Ectodermal cell (in vitro differentiated cells): ENCODE measurements around the gene NPTXR. TPM values are rescaled to one million over a fixed set of nuclear protein-coding genes. Genes with fewer than 3 reads are reported as not detected.

Experiments
- H3K27ac ChIP-seq: 2 replicates; pipeline ENCODE4 v1.7.0; 2013; ENCODE audit warnings: mild to moderate bottlenecking, low read depth, low read length; ENCODE audit not compliant: insufficient read depth, poor library complexity, severe bottlenecking
- H3K27me3 ChIP-seq: 2 replicates; pipeline ENCODE4 v1.7.0; 2013; ENCODE audit warnings: mild to moderate bottlenecking, low read length; ENCODE audit not compliant: insufficient read depth, control insufficient read depth, poor library complexity, severe bottlenecking
- H3K36me3 ChIP-seq: one replicate; pipeline ENCODE4 v1.7.0; 2013; ENCODE audit warnings: low read length; ENCODE audit not compliant: control insufficient read depth, insufficient read depth
- H3K4me1 ChIP-seq: one replicate; pipeline ENCODE4 v1.7.0; 2013; ENCODE audit warnings: low read length; ENCODE audit not compliant: control insufficient read depth, insufficient read depth
- H3K4me3 ChIP-seq: 2 replicates; pipeline ENCODE4 v1.7.0; 2013; ENCODE audit warnings: low read depth, low read length, control low read depth; ENCODE audit not compliant: insufficient read depth
- H3K9me3 ChIP-seq: 2 replicates; pipeline ENCODE4 v1.7.0; 2013; ENCODE audit warnings: mild to moderate bottlenecking, low read length, moderate library complexity; ENCODE audit not compliant: control insufficient read depth
- WGBS, 2 experiments: methylation state at CpG; one replicate each; pipeline ENCODE4 v1.1.7; 2013; ENCODE audit warnings: missing lambda C conversion rate in 2 of 2; 5-methylcytosine and 5-hydroxymethylcytosine counted together
- polyA plus RNA-seq, 4 experiments: library from polyadenylated mRNA; stranded (reverse); fragments of 50-300 nt; gene quantifications; one replicate each; pipeline ENCODE4 v1.2.3, GENCODE V29; 2013

Gene NPTXR
- 3.9 TPM for polyA plus RNA-seq (2013, experiment 1 of 4)
- polyA plus RNA-seq (2013, experiment 2 of 4): 4.4 TPM
- 3.4 TPM for polyA plus RNA-seq (2013, experiment 3 of 4)
- polyA plus RNA-seq (2013, experiment 4 of 4): 3.9 TPM

DNA sequence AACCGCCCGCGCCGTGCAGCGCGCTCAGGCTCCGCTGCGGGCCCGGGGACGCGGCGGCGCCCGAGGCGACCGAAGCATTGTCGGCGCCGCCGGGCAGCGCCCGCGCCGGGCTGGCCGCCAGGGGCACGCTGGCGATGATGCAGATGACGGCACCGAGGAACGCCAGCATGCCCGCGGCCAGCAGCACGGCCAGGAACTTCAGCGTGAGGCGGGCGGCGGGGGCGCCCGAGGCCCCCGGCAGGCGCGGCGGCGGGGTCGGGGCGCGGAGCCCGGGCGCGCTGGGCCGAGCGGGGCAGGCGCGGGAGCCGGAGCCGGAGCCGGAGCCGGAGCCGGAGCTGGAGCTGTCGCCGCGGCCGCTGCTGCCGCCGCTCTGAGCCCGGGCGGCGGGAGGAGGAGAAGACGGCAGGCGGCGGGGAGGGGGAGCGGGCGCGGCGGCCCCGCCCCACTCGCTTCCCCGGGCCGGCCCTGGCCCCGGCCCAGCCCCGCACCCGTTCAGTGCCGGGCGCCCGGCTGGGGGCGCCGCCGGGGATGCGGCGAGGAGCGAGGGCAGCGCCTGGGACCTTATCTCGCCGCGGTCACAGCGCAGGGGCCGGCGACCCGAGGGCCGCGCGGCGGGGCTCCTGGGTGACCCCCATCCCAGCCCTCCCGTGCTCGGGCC, at the start of gene NPTXR:
Gene NPTXR (minus strand): TSS at position 372 of the 658 bp plus-strand sequence.
- H3K36me3 ChIP-seq: no peaks in the 10 kb centered on the region
- no peaks in the 10 kb centered on the region for H3K9me3 ChIP-seq
- 0 to 1% methylated on average over 105 of the region's 105 CpGs for WGBS, 2 experiments
- peak within 1 kb of the TSS; percentile 39 for H3K4me3 ChIP-seq
- peaks cover 60% of the 10 kb centered on the region for H3K27me3 ChIP-seq
- H3K27ac ChIP-seq: no peak within 1 kb of the TSS
- H3K4me1 ChIP-seq: no peaks in the 10 kb centered on the region

DNA sequence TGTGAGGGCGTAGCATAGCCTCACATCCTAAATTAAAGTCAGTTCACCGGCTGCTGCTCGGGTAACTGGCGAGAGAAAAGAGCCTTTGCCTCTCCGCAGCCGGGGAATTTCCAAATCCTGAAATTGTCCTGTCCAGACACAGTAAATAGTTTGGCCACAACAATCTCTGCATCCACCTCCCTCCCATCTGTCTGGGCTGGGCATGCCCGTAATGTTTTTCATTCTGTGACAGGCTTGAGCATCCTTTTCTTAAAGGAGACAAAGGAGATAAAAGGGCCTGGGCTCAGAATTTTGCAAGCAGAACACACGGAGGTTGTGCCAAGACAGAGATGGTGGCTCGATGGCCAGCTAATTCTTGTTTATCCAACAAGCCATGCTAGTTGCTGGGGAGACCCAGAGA, 47.4 kb upstream of the NPTXR start:
- Histone ChIP-seq H3K27me3 (no peaks in the 10 kb centered on the region), H3K36me3 (no peaks in the 10 kb centered on the region), H3K4me3 (no peak overlapping the region), H3K9me3 (no peaks in the 10 kb centered on the region), H3K27ac (no peak overlapping the region), H3K4me1 (no peaks in the 10 kb centered on the region)
- 78 to 83% methylated on average over 9 of the region's 9 CpGs for WGBS, 2 experiments

DNA sequence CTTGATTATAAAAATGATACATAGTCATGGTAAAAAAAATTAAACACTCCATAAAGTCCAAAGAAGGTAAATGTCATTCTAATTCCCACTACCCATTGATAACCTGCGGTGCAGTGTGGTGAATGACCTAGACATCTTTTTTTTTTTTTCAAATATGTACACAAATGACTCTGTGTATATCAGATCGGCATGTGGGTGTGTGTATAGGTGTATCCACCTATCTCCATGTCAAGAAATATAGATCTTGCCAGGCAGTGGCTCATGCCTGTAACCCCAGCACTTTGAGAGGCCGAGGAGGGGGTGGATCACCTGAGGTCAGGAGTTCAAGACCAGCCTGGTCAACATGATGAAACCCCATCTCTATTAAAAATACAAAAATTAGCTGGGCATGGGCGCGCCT, 46.5 kb upstream of the NPTXR start:
- H3K9me3 ChIP-seq: no peaks in the 10 kb centered on the region
- no peak overlapping the region for H3K4me3 ChIP-seq
- no peaks in the 10 kb centered on the region for H3K4me1 ChIP-seq
- 83 to 87% methylated on average over 3 to 5 of the region's 5 CpGs for WGBS, 2 experiments
- H3K27ac ChIP-seq: no peak overlapping the region
- no peaks in the 10 kb centered on the region for H3K36me3 ChIP-seq
- no peaks in the 10 kb centered on the region for H3K27me3 ChIP-seq

DNA sequence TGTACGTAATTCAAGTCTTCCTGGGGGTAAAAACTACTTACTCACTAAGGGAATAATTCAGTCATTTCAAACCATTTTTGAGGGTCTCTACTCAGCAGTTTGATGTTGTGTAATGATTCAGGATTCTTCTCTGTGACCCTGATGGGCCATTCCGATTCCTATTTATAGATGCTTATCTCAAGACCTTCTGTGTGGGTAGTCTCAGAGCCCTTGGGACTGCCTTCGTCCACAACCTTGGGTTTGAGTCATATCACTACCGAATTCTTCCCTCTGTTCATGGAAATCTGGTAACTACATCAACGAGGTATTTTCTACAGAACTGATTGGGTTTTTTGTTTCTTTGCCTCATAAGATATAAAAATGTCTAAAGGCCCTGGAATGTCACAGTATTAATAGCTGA, 42.5 kb upstream of the NPTXR start:
- Histone ChIP-seq H3K4me3 (no peak overlapping the region), H3K36me3 (no peaks in the 10 kb centered on the region), H3K27me3 (no peaks in the 10 kb centered on the region), H3K9me3 (no peaks in the 10 kb centered on the region), H3K27ac (no peak overlapping the region), H3K4me1 (no peaks in the 10 kb centered on the region)
- 81 to 92% methylated on average over 4 to 5 of the region's 5 CpGs for WGBS, 2 experiments

DNA sequence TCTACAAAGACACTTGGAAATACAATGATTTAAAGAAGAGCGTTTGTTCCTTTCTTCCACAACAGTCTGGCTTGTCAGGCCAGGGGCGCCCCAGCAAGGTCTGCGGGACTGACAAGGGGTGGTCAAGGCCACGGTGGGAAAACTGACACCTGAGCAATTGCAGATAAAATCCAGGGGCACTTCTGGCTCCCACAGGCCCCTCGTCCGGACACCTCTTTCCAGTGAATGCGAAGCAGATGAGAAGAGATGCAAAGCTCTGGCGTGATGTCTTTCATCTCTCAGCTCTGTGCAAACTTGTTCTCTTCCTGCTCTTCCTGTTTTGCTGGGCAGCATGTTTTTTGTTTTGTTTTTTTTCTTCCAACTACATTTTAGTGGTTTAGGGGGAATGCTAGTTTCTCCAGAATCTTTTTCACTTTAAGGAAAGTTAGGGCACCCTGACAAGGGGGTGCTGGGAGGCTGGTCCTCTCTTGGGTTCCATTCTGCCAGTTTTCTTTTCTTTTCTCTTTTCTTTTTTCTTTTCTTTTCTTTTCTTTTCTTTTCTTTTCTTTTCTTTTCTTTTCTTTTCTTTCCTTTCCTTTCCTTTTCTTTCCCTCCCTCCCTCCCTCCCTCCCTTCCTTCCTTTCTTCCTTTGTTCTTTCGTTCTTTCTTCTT, 39.3 kb upstream of the NPTXR start:
- Histone ChIP-seq H3K36me3 (no peaks in the 10 kb centered on the region), H3K9me3 (no peaks in the 10 kb centered on the region), H3K4me1 (no peaks in the 10 kb centered on the region), H3K27me3 (no peaks in the 10 kb centered on the region), H3K27ac (no peak overlapping the region), H3K4me3 (no peak overlapping the region)
- 74 to 76% methylated on average over 9 of the region's 9 CpGs for WGBS, 2 experiments

DNA sequence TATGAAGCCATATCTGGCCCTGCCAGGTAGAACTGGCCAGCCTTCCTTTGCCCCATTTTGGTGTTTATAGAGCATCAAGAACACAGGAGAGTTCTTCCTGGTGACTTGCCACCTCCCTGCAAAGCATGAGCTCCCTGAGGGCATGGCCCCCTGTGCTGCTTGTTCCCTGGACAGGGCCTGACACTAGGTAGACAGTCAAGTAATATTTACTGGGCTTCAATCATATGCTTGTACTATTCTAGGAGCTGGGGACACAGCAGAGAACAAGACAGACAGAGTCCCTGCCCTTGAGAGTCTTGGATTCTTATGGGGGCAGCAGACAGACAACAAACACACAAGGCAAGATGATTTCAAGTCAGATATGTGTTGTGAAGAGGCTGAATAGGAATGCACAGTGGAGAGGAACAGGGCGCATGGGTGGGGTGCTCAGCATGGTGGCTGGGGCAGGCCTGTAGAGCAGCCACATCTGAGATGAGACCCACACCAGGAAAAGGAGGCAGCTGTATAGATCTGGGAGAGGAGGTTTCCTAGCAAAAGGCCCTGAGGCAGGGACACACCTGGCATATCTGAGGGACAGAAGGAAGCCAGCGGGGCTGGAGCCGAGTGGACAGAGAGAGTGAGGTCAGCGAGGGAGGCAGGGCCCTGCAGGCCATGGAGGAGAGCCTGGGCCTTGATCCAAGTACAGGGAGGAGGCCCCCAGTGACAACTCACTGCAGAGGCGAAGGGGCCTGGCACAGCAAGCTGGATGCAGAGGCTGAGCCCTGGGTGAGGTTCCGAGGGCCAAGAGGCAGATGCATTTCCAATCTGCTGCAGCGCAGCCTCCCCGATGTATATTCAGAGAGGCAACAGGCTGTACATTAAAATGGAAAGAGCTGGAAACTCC, 38.4 kb upstream of the NPTXR start:
- no peaks in the 10 kb centered on the region for H3K27me3 ChIP-seq

DNA sequence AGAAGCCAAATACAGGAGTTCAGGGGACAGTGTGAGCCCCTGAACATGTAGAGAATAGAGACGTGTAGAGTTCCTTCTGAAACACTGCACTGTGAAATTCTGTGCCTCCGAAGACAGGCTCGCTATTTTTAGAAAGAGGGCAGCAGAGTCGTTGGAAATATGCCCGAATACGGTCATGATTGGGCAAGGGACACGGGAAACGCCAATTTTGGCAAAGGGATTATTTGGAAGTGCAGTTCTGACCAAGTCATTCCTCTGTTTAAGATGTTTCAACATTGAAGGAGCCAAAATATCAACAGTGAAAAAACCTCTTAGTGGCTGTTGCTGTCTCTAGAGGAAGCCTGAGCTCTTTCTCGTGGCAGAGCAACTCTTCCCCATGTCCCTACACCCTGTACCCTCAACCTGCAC, 37.6 kb upstream of the NPTXR start:
- no peaks in the 10 kb centered on the region for H3K36me3 ChIP-seq
- H3K4me1 ChIP-seq: no peaks in the 10 kb centered on the region
- 89 to 90% methylated on average over 9 of the region's 9 CpGs for WGBS, 2 experiments
- H3K27ac ChIP-seq: no peak overlapping the region
- no peak overlapping the region for H3K4me3 ChIP-seq
- H3K9me3 ChIP-seq: no peaks in the 10 kb centered on the region
- H3K27me3 ChIP-seq: no peaks in the 10 kb centered on the region

More for the DNA sequence above, 38.4 kb upstream of the NPTXR start:
- H3K4me1 ChIP-seq: no peaks in the 10 kb centered on the region
- no peaks in the 10 kb centered on the region for H3K36me3 ChIP-seq
- no peaks in the 10 kb centered on the region for H3K9me3 ChIP-seq
- WGBS, 2 experiments: 89 to 90% methylated on average over 8 of the region's 8 CpGs
- H3K4me3 ChIP-seq: no peak overlapping the region
- no peak overlapping the region for H3K27ac ChIP-seq

DNA sequence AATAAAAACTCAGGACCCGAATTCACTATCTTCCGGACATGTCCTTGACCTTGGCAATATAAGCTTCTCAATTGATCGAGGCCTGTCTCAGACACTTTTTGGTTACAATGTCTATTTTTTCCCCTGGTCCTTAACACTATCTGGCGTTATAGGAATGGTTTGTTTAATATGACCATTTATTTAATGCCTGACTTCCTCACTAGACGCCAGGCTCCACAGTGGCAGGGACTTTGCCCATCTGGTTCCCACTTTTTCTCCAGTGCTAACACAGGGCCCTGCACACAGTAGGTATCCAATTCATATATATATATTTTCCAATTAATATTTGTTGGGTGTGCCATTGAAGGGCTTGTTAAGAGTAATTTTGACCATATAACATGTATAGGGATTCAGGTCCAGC, 36.1 kb upstream of the NPTXR start:
- Histone ChIP-seq H3K27me3 (no peaks in the 10 kb centered on the region), H3K4me3 (no peak overlapping the region)
- WGBS, 2 experiments: 94 to 97% methylated on average over 5 of the region's 5 CpGs

DNA sequence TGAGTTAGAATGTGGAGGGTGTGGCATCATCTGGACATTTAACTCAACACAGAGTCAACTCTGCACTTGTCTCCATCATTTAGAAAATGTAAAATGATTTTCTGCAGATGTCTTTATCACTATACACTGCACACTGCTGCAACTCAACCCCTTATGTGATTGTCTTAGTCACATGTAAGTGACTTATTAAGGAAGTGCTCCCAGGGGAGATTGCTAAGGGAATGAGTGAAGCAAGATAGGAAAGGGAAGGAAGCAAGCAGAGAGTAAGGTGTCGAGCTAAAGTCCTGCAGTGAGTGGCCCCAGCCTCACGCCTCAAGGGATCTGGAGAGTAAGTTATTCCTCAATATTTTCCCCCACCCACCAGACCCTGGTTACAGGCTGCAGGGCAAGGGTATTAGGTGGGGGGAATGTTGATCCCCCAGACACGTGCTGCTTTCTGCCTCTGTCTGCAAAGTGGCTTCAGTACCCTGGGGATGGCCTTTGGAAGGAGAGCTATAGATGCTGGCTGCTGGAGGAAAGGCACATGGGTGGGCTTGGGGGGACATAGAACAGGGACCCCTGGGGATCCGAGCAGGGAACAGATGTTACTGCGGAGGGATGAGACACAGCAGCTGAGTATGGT, 35.4 kb upstream of the NPTXR start:
- Histone ChIP-seq H3K9me3 (no peaks in the 10 kb centered on the region), H3K27ac (no peak overlapping the region), H3K27me3 (no peaks in the 10 kb centered on the region), H3K4me1 (no peaks in the 10 kb centered on the region), H3K4me3 (no peak overlapping the region), H3K36me3 (no peaks in the 10 kb centered on the region)
- 80 to 84% methylated on average over 5 of the region's 5 CpGs for WGBS, 2 experiments

More for the DNA sequence above, 36.1 kb upstream of the NPTXR start:
- Histone ChIP-seq H3K4me1 (no peaks in the 10 kb centered on the region), H3K9me3 (no peaks in the 10 kb centered on the region), H3K36me3 (no peaks in the 10 kb centered on the region), H3K27ac (no peak overlapping the region)
